ENCODE results near the gene SOHLH1. TPM values are rescaled to one million over a fixed set of nuclear protein-coding genes. Genes with fewer than 3 reads are reported as not detected.

Gene SOHLH1
- total RNA-seq, 1 donor from 2014 or later: not detected

GRCh38 chr9:135659252-135659651 lies 40.0 kb downstream of the SOHLH1 start:
- Mint-ChIP-seq H3K36me3 (ENCODE audit: unreplicated experiment) (peaks cover 9% of the 10 kb centered on the region), H3K9me3 (ENCODE audit: unreplicated experiment) (peaks cover 6% of the 10 kb centered on the region), H3K27me3 (ENCODE audit: unreplicated experiment) (peaks cover 2% of the 10 kb centered on the region), H3K27ac (ENCODE audit: unreplicated experiment) (no peak overlapping the region), H3K4me3 (ENCODE audit: unreplicated experiment) (no peak overlapping the region), H3K4me1 (ENCODE audit: low read depth, unreplicated experiment) (no peaks in the 10 kb centered on the region)
- no peak for TF ChIP-seq CTCF (IDR thresholded peaks at IDR 0.05; ENCODE audit: partially characterized antibody, unreplicated experiment)
- DNase-seq: no peak

- Mint-ChIP-seq H3K27me3 (ENCODE audit: unreplicated experiment) (peaks cover 2% of the 10 kb centered on the region), H3K4me1 (ENCODE audit: low read depth, unreplicated experiment) (no peaks in the 10 kb centered on the region), H3K36me3 (ENCODE audit: unreplicated experiment) (peaks cover 9% of the 10 kb centered on the region), H3K27ac (ENCODE audit: unreplicated experiment) (no peak overlapping the region), H3K9me3 (ENCODE audit: unreplicated experiment) (peaks cover 6% of the 10 kb centered on the region), H3K4me3 (ENCODE audit: unreplicated experiment) (no peak overlapping the region)
- TF ChIP-seq CTCF (IDR thresholded peaks at IDR 0.05; ENCODE audit: partially characterized antibody, unreplicated experiment): no peak
- DNase-seq: no peak
These were observed 41.9 kb downstream of the SOHLH1 start for GRCh38 chr9:135657416-135657815.

GRCh38 chr9:135655317-135655716 lies 44.0 kb downstream of the SOHLH1 start:
- TF ChIP-seq CTCF (IDR thresholded peaks at IDR 0.05; ENCODE audit: partially characterized antibody, unreplicated experiment): no peak
- no peak for DNase-seq
- H3K4me1 Mint-ChIP-seq (ENCODE audit: low read depth, unreplicated experiment): no peaks in the 10 kb centered on the region
- H3K27me3 Mint-ChIP-seq (ENCODE audit: unreplicated experiment): peaks cover 1% of the 10 kb centered on the region
- no peak overlapping the region for H3K4me3 Mint-ChIP-seq (ENCODE audit: unreplicated experiment)
- H3K36me3 Mint-ChIP-seq (ENCODE audit: unreplicated experiment): peaks cover 12% of the 10 kb centered on the region
- H3K27ac Mint-ChIP-seq (ENCODE audit: unreplicated experiment): no peak overlapping the region
- H3K9me3 Mint-ChIP-seq (ENCODE audit: unreplicated experiment): peaks cover 10% of the 10 kb centered on the region

GRCh38 chr9:135650408-135650807 lies 48.9 kb downstream of the SOHLH1 start:
- H3K4me1 Mint-ChIP-seq (ENCODE audit: low read depth, unreplicated experiment): no peaks in the 10 kb centered on the region
- no peak for TF ChIP-seq CTCF (IDR thresholded peaks at IDR 0.05; ENCODE audit: partially characterized antibody, unreplicated experiment)
- H3K27ac Mint-ChIP-seq (ENCODE audit: unreplicated experiment): no peak overlapping the region
- peaks cover 5% of the 10 kb centered on the region for H3K27me3 Mint-ChIP-seq (ENCODE audit: unreplicated experiment)
- no peak overlapping the region for H3K4me3 Mint-ChIP-seq (ENCODE audit: unreplicated experiment)
- peaks cover 25% of the 10 kb centered on the region for H3K9me3 Mint-ChIP-seq (ENCODE audit: unreplicated experiment)
- H3K36me3 Mint-ChIP-seq (ENCODE audit: unreplicated experiment): peaks cover 33% of the 10 kb centered on the region
- no peak for DNase-seq

- no peak for TF ChIP-seq CTCF (IDR thresholded peaks at IDR 0.05; ENCODE audit: partially characterized antibody, unreplicated experiment)
- no peaks in the 10 kb centered on the region for H3K4me1 Mint-ChIP-seq (ENCODE audit: low read depth, unreplicated experiment)
- H3K36me3 Mint-ChIP-seq (ENCODE audit: unreplicated experiment): peaks cover 37% of the 10 kb centered on the region
- no peak overlapping the region for H3K4me3 Mint-ChIP-seq (ENCODE audit: unreplicated experiment)
- peaks cover 6% of the 10 kb centered on the region for H3K27me3 Mint-ChIP-seq (ENCODE audit: unreplicated experiment)
- no peak overlapping the region for H3K27ac Mint-ChIP-seq (ENCODE audit: unreplicated experiment)
- peaks cover 28% of the 10 kb centered on the region for H3K9me3 Mint-ChIP-seq (ENCODE audit: unreplicated experiment)
- no peak for DNase-seq
These were observed 49.8 kb downstream of the SOHLH1 start for GRCh38 chr9:135649508-135649907.

Data from glutamatergic neuron (in vitro differentiated cells).